Chondrocyte (in vitro differentiated cells): ENCODE measurements around the gene SNX25. TPM values are rescaled to one million over a fixed set of nuclear protein-coding genes. Genes with fewer than 3 reads are reported as not detected.
"Not testable (repeated sequence)": the region's sequence is repeated elsewhere in the genome, so short reads cannot be mapped to it uniquely, and the experiment has no call there.

ENCODE experiments used
- DNase-seq: peaks from one replicate; pipeline ENCODE4 v3.0.0; 2021; ENCODE audit warnings: mixed read lengths, low spot score
- H3K27ac Mint-ChIP-seq: one replicate; pipeline ENCODE4 v1.8.0; 2021; ENCODE audit warnings: mild to moderate bottlenecking, moderate library complexity, mixed read lengths; ENCODE audit not compliant: unreplicated experiment
- H3K27me3 Mint-ChIP-seq: 2 replicates; pipeline ENCODE4 v1.8.0; 2021; ENCODE audit warnings: low read depth, mixed read lengths
- H3K36me3 Mint-ChIP-seq: 2 replicates; pipeline ENCODE4 v1.8.0; 2021; ENCODE audit warnings: low read depth, mixed read lengths
- H3K4me1 Mint-ChIP-seq: 2 replicates; pipeline ENCODE4 v1.8.0; 2021; ENCODE audit warnings: low read depth, mild to moderate bottlenecking, mixed read lengths
- H3K4me3 Mint-ChIP-seq: one replicate; pipeline ENCODE4 v1.8.0; 2021; ENCODE audit warnings: mild to moderate bottlenecking, moderate library complexity, mixed read lengths; ENCODE audit not compliant: unreplicated experiment
- H3K9me3 Mint-ChIP-seq: 2 replicates; pipeline ENCODE4 v1.8.0; 2021; ENCODE audit warnings: low read depth, mixed read lengths
- total RNA-seq: library from RNA; stranded (reverse); gene quantifications from 3 replicates; pipeline ENCODE4 v1.2.1, GENCODE V29; 2021
- TF ChIP-seq, protein P1 (sequence below): fragments of 200-600 bp; sonication (generic); IDR thresholded peaks from 2 replicates; pipeline ENCODE4 v1.5.0; 2021; ENCODE audit warnings: antibody characterized with exemption, mild to moderate bottlenecking, moderate library complexity

Gene SNX25
- total RNA-seq, 1 donor from 2014 or later: 53.6 TPM

- Mint-ChIP-seq H3K4me1 (peaks cover 9% of the 10 kb centered on the region), H3K36me3 (peaks cover 10% of the 10 kb centered on the region), H3K27me3 (no peaks in the 10 kb centered on the region), H3K4me3 (no peak overlapping the region), H3K27ac (no peak overlapping the region), H3K9me3 (no peaks in the 10 kb centered on the region)
- TF ChIP-seq, protein P1, sequence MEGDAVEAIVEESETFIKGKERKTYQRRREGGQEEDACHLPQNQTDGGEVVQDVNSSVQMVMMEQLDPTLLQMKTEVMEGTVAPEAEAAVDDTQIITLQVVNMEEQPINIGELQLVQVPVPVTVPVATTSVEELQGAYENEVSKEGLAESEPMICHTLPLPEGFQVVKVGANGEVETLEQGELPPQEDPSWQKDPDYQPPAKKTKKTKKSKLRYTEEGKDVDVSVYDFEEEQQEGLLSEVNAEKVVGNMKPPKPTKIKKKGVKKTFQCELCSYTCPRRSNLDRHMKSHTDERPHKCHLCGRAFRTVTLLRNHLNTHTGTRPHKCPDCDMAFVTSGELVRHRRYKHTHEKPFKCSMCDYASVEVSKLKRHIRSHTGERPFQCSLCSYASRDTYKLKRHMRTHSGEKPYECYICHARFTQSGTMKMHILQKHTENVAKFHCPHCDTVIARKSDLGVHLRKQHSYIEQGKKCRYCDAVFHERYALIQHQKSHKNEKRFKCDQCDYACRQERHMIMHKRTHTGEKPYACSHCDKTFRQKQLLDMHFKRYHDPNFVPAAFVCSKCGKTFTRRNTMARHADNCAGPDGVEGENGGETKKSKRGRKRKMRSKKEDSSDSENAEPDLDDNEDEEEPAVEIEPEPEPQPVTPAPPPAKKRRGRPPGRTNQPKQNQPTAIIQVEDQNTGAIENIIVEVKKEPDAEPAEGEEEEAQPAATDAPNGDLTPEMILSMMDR: no peak
- DNase-seq: no peak
Measured at GRCh38 chr4:185192059-185192458, 17.3 kb upstream of the SNX25 start.

DNA sequence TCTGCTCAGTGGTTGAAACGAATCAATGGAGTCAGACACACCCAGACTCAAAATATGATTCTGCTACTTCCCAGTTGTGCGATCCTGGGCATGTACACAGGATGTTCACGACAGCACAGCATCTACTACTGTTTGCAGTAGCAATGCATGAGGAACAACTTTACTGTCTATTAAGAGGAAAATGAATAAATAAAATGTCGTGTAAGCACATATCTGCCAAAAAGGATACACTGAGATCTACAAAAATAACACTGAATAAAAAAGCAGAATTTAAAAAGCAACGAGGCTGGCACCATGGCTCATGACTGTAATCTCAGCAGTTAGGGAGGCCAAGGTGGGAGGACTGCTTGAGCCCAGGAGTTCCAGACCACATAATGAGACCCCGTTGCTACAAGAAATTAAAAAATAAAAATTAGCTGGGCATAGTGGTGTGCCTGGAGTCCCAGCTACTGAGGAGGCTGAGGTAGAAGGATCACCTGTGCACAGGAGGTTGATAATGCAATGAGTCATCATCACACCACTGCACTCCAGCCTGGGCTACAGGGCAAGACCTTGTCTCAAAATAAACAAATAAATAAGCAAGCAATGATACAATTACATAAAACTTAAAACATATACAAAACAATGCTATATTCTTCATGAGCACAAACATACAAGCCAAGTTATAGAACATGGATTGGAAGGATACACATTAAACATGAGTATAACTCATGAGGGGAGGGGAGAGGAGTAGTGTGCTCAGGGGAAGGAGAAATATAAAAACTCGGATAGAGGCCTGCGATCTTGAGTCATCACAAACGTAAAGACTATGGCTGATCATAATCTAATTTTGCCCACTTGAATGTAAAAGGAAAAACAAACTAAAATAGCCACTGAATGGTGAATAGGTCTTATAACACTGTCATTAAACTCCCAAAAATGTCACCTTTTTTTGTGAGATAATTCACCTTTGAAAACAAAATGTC, 14.2 kb upstream of the SNX25 start:
- DNase-seq: no peak
- Mint-ChIP-seq H3K27ac (peak overlapping the region; percentile 12), H3K27me3 (no peaks in the 10 kb centered on the region)

GRCh38 chr4:185196437-185196836, 13.0 kb upstream of the SNX25 start:
- H3K9me3 Mint-ChIP-seq: no peaks in the 10 kb centered on the region
- peaks cover 21% of the 10 kb centered on the region for H3K4me1 Mint-ChIP-seq
- TF ChIP-seq, protein P1: no peak
- no peak overlapping the region for H3K4me3 Mint-ChIP-seq
- H3K27me3 Mint-ChIP-seq: no peaks in the 10 kb centered on the region
- peak overlapping the region; percentile 5 for H3K27ac Mint-ChIP-seq
- DNase-seq: no peak
- peaks cover 6% of the 10 kb centered on the region for H3K36me3 Mint-ChIP-seq

More for the DNA sequence above, 14.2 kb upstream of the SNX25 start:
- TF ChIP-seq, protein P1: no peak
- peaks cover 14% of the 10 kb centered on the region for H3K4me1 Mint-ChIP-seq
- H3K4me3 Mint-ChIP-seq: no peak overlapping the region
- no peaks in the 10 kb centered on the region for H3K9me3 Mint-ChIP-seq
- H3K36me3 Mint-ChIP-seq: peaks cover 8% of the 10 kb centered on the region

GRCh38 chr4:185198189-185198588, 11.2 kb upstream of the SNX25 start:
- DNase-seq, H3K9me3 Mint-ChIP-seq, H3K27ac Mint-ChIP-seq, H3K4me3 Mint-ChIP-seq, H3K36me3 Mint-ChIP-seq, H3K27me3 Mint-ChIP-seq: not testable (repeated sequence)
- peaks cover 34% of the 10 kb centered on the region for H3K4me1 Mint-ChIP-seq

- Mint-ChIP-seq H3K4me3 (peak overlapping the region; percentile 88), H3K27ac (peak overlapping the region; percentile 99), H3K9me3 (no peaks in the 10 kb centered on the region), H3K36me3 (peaks cover 3% of the 10 kb centered on the region), H3K27me3 (no peaks in the 10 kb centered on the region), H3K4me1 (peaks cover 53% of the 10 kb centered on the region)
- TF ChIP-seq, protein P1: no peak
- no peak for DNase-seq
Measured at GRCh38 chr4:185201977-185202962, 7.1 kb upstream of the SNX25 start.
